22Rv1 (cell line): ENCODE measurements around the gene PRADC1.
A peak's percentile ranks its signal among the peaks of the same experiment; 100 is the strongest.

ENCODE experiments used
- H3K27ac ChIP-seq: fragments of 450-650 bp; 2 replicates; pipeline ENCODE4 v1.5.1; 2017
- ZFX ChIP-seq: fragments of 450-650 bp; IDR thresholded peaks from 2 replicates; pipeline ENCODE4 v1.6.1; 2017; ENCODE audit warnings: antibody characterized with exemption, borderline replicate concordance
- TF ChIP-seq, protein P1 (sequence below): fragments of 450-650 bp; IDR thresholded peaks from 2 replicates; pipeline ENCODE4 v1.5.1; 2017; ENCODE audit warnings: mild to moderate bottlenecking

Gene PRADC1

DNA sequence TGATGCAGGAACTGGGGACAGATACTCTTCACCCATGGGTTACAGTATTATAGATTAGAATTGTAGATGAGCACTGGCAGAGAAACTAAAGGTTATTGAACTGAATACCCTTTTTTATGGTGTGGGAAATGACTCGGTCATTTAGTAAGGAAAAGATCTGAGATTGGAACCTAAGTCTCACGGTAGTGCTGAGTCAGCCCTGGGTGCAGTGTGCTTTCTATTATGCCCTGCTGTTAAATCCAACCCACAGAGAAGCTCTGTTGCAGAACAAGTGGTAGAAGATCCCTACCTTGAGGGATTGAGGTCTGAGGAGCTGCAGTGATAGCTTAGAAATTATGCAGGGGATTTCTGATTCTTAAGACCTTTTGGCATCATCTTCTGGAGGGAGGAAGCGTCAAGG lies 13.8 kb upstream of the PRADC1 start:
- H3K27ac ChIP-seq = no peak overlapping the region
- TF ChIP-seq, protein P1, sequence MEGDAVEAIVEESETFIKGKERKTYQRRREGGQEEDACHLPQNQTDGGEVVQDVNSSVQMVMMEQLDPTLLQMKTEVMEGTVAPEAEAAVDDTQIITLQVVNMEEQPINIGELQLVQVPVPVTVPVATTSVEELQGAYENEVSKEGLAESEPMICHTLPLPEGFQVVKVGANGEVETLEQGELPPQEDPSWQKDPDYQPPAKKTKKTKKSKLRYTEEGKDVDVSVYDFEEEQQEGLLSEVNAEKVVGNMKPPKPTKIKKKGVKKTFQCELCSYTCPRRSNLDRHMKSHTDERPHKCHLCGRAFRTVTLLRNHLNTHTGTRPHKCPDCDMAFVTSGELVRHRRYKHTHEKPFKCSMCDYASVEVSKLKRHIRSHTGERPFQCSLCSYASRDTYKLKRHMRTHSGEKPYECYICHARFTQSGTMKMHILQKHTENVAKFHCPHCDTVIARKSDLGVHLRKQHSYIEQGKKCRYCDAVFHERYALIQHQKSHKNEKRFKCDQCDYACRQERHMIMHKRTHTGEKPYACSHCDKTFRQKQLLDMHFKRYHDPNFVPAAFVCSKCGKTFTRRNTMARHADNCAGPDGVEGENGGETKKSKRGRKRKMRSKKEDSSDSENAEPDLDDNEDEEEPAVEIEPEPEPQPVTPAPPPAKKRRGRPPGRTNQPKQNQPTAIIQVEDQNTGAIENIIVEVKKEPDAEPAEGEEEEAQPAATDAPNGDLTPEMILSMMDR = no peak
- TF ChIP-seq ZFX = no peak

DNA sequence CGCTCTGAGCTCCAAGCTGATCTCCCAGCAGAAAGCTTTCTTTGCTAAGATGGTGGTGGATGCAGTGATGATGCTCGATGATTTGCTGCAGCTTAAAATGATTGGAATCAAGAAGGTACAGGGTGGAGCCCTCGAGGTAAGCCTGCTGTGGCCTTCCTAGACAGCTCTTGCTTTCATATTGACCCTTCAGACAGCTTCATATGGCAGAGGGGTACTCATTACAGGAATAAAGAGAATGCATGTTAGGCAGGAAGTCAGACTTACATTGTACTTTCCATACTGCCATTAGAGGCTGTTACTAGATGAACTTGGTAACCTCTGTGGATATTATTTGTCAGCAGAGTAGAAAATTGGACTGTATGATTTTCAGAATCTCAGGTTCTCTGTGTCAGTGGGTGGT lies 11.5 kb upstream of the PRADC1 start:
- peak overlapping the region; percentile 34; the same call in 1 of the 2 replicates for H3K27ac ChIP-seq
- no peak for TF ChIP-seq ZFX
- TF ChIP-seq, protein P1 = no peak

DNA sequence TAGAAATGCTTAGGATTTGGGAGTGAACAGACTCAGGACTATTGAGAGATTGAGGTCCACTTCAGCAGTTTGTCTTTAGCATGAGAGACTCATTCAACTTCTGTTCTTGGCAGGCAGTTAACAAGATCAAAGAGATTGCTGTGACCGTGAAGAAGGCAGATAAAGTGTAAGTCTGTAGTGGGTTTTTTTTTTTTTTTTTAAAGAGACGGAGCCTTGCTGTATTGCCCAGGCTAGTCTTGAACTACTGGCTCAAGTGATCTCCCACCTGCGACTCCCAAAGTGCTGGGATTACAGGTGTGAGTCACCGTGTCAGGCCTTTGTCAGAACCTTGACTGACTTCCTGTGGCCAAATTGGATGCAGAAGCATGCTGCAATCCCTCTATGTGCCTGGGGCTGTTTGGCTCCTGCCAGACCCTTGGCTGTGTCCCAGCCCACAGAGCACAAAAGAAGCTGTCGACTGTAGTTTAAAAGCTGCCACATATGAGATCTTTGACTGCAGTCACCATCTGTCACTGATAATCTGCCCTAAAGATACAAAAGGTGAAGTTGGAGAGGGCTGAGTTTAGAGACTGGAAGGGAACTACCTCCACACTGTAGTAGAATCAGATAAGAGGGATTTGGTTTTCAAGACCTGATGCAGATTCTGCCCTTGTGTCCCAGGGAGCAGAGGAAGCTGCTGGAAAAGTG lies 11.0 kb upstream of the PRADC1 start:
- TF ChIP-seq, protein P1 = no peak
- no peak for TF ChIP-seq ZFX
- peak overlapping the region; percentile 34 for H3K27ac ChIP-seq

DNA sequence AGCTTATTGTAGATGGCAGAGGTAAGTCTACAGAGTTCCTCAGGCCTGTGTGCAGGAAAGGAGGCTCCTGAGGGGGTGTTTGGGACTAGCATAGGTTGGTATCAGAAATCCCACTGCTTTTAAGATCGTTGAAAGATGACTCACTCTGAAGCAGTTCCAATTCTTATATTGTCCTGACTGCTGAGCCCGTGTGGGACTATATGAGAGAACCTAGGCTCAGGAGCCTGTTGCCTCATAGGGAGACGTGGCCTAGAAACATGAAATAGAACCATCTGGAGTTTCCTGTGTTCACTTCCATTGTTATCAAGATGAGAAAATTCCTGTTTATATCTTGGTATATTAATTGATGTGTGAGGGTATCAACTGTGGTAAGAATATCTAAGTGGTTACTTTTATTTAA lies 6.7 kb upstream of the PRADC1 start:
- TF ChIP-seq ZFX = no peak
- TF ChIP-seq, protein P1 = no peak
- no peak overlapping the region for H3K27ac ChIP-seq

DNA sequence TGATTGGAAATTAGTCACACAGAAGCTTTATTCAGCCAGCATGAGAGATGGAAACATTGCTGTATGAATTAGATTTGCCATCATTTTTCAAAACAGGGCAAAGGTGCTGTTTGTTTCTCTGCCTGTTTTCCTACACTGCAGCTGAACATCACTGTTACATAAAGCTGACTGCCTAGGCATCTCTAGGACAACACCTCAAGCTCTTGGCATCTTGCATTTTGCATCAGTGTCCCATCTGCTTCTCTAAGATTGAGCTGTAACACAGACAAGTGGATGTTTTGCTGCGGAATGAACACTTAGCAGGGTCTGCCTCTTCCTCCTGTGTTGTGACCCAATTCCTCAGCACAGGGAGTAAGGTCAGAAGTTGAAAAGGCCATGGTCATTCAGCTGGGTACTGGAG lies 5.9 kb upstream of the PRADC1 start:
- TF ChIP-seq, protein P1 = no peak

DNA sequence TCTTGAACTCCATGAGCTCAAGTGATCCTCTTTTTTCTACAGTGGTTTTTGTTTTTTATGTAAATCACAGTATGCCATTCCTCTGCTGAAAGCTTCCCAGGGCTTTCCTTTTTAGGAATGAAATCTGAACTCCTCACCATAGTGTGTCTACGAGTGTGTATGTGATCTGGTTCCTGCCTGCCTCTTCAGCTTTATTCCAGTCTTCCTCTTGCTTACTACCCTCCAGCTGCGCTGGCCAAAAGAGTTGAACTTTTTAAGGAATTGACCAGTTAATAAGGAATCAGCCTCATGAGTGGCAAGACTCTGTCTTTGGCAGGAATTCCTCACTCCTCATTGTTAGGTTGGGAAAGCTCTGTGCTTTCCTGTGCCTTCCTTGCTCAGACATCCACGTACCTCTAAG lies 5.1 kb upstream of the PRADC1 start:
- no peak overlapping the region for H3K27ac ChIP-seq
- TF ChIP-seq ZFX = no peak
- TF ChIP-seq, protein P1 = no peak

More for the DNA sequence above, 5.9 kb upstream of the PRADC1 start:
- no peak overlapping the region for H3K27ac ChIP-seq

DNA sequence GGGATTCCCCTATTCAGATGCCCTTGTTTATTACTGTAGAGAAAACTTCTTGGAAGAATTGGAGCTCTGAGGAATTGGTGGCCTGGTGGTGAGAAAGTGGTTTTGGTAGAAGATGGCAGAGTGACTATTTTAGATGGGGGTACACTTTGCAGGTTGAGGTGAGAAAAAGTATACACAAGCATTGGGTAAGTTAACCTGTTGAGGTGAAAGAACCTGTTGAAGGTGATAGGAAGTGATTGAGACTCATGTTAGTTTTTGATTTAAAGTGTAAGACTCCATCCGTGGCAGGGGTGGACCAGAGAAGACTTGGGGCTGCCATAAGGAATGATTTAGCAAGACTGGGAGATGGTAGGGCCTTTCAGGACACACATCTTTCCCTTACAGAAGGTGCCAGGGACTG lies 4.1 kb upstream of the PRADC1 start:
- H3K27ac ChIP-seq = no peak overlapping the region
- TF ChIP-seq ZFX = no peak
- TF ChIP-seq, protein P1 = no peak
